Ascending aorta (tissue), 2 donors: ENCODE results near the gene HBA1. TPM values are rescaled to one million over a fixed set of nuclear protein-coding genes. Genes with fewer than 3 reads are reported as not detected.
A peak's percentile ranks its signal among the peaks of the same experiment; 100 is the strongest.

Experiments
- DNase-seq, 2 donors: peaks; one replicate each; pipeline ENCODE4 v3.0.0-alpha.2; 2019; ENCODE audit warnings: low spot score in 2 of 2
- H3K27ac ChIP-seq, 2 donors: fragments of 200-600 bp; sonication (generic); one replicate each; pipeline ENCODE4 v1.5.1; 2016 to 2017; ENCODE audit warnings: mild to moderate bottlenecking in 1 of 2
- H3K27me3 ChIP-seq: fragments of 200-600 bp; sonication (generic); one replicate; pipeline ENCODE4 v1.5.1; 2017
- H3K36me3 ChIP-seq, 2 donors: fragments of 200-600 bp; sonication (generic); one replicate each; pipeline ENCODE4 v1.5.1; 2016
- H3K4me1 ChIP-seq, 2 donors: fragments of 200-600 bp; sonication (generic); one replicate each; pipeline ENCODE4 v1.5.1; 2016 to 2017; ENCODE audit warnings: mild to moderate bottlenecking in 1 of 2
- H3K4me3 ChIP-seq, 2 donors: fragments of 200-600 bp; sonication (generic); one replicate each; pipeline ENCODE4 v1.5.1; 2016 to 2017; ENCODE audit warnings: mild to moderate bottlenecking in 1 of 2
- H3K9me3 ChIP-seq, 2 donors: fragments of 200-600 bp; sonication (generic); one replicate each; pipeline ENCODE4 v1.5.1; 2016
- CTCF ChIP-seq, 3 experiments: fragments of 200-600 bp in 2 of 3; fragments of 450-650 bp in 1 of 3; sonication (generic) in 2 of 3; IDR thresholded peaks; one replicate each; pipeline ENCODE4 v1.5.1; 2016 to 2019; ENCODE audit warnings: antibody characterized with exemption in 3 of 3, mild to moderate bottlenecking in 1 of 3, moderate library complexity in 1 of 3
- intact Hi-C: fragments of 100-400 bp; cut with DNase I; formaldehyde crosslinking; loops from one replicate; pipeline ENCODE4 v1.15.1; 2023
- total RNA-seq: library from RNA; depleted of rRNA; stranded (reverse); fragments of >200 nt; gene quantifications from one replicate; pipeline ENCODE4 v1.1.0, GENCODE V29; 2016

HBA1 gene
- total RNA-seq, 1 donor from 2014 or later, result 585 TPM

GRCh38 chr16:179211-180092, 3.0 kb downstream of the HBA1 start:
- no peak overlapping the region for H3K27ac ChIP-seq
- peaks cover 9 to 10% of the 10 kb centered on the region in 2 donors for H3K4me1 ChIP-seq
- intact Hi-C loops, result no loop called here
- H3K9me3 ChIP-seq, result no peaks in the 10 kb centered on the region
- no peak for TF ChIP-seq CTCF (IDR thresholded peaks at IDR 0.05)
- H3K4me3 ChIP-seq, result peak overlapping the region in 1 of 2 donors; percentile 49
- H3K36me3 ChIP-seq, result no peaks in the 10 kb centered on the region
- peaks cover 9% of the 10 kb centered on the region for H3K27me3 ChIP-seq
- DNase-seq, result no peak

- H3K9me3 ChIP-seq, result no peaks in the 10 kb centered on the region
- TF ChIP-seq CTCF (IDR thresholded peaks at IDR 0.05), result peak in 2 of 3 experiments; percentile 3 to 14
- intact Hi-C loops, result no loop called here
- DNase-seq, result no peak
- peaks cover 9 to 10% of the 10 kb centered on the region in 2 donors for H3K4me1 ChIP-seq
- H3K36me3 ChIP-seq, result no peaks in the 10 kb centered on the region
- no peak within 1 kb of the TSS for H3K27ac ChIP-seq
- H3K4me3 ChIP-seq, result peak within 1 kb of the TSS; percentile 46 to 49
- peaks cover 9% of the 10 kb centered on the region for H3K27me3 ChIP-seq
Observed at GRCh38 chr16:180101-180675, 3.7 kb downstream of the HBA1 start, which contains the start of gene HBQ1. TSS of gene HBQ1 (plus strand) at chr16:180459. CDS start at chr16:180487, 28 bp downstream.

DNA sequence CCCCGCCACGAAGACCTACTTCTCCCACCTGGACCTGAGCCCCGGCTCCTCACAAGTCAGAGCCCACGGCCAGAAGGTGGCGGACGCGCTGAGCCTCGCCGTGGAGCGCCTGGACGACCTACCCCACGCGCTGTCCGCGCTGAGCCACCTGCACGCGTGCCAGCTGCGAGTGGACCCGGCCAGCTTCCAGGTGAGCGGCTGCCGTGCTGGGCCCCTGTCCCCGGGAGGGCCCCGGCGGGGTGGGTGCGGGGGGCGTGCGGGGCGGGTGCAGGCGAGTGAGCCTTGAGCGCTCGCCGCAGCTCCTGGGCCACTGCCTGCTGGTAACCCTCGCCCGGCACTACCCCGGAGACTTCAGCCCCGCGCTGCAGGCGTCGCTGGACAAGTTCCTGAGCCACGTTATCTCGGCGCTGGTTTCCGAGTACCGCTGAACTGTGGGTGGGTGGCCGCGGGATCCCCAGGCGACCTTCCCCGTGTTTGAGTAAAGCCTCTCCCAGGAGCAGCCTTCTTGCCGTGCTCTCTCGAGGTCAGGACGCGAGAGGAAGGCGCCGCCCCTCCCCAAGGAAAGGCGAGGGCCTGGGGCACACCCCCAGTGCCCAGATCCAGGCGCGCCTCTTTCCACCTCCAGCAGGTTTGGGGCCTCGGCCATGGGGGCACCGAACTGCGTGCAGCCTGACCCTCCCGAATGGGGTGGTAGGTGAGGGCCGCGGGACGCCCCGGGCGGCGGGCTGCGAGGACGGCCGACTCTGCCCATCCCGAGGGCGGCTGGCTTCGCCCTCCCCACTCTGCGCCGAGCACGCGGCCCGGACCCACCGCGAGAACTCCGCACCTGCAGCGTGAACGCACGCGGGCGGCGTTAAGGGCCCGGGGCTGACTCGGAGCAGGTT, 4.4 kb downstream of the HBA1 start:
- intact Hi-C loops, result loop anchor here (1.0 kb wide), 1 partner anchor 74 kb away; no protein-coding TSS in a partner anchor
- Histone ChIP-seq H3K27ac (no peak overlapping the region), H3K9me3 (no peaks in the 10 kb centered on the region), H3K4me1 (peaks cover 9 to 10% of the 10 kb centered on the region in 2 donors), H3K27me3 (peaks cover 9% of the 10 kb centered on the region), H3K36me3 (no peaks in the 10 kb centered on the region), H3K4me3 (peak overlapping the region; percentile 46 to 49)
- DNase-seq, result peak in 1 of 2 donors; percentile 82
- no peak for TF ChIP-seq CTCF (IDR thresholded peaks at IDR 0.05)

DNA sequence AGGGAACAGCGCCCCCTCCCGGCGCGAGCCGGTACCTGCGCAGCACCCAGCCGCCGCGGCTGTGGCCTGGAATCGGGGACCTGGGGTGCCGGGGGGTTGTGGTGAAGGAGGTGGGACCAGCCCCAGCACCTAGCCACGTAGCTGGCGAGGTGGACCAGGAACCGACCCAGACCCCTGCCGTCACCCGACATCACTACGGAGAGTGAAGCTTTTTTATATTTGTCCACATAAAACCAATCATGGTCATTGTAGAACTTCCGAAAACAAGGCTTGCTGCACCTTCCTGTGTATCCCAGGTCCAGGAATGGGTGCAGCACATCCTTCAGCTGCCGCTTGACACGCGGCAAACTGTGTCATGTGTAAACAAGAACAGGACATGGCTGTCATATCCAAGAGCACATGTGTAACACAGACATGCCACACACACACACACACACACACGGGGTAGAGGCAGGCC, 5.1 kb downstream of the HBA1 start:
- Histone ChIP-seq H3K4me3 (peak overlapping the region; percentile 46 to 49), H3K27ac (no peak overlapping the region), H3K36me3 (no peaks in the 10 kb centered on the region), H3K27me3 (peaks cover 9% of the 10 kb centered on the region), H3K4me1 (peaks cover 9 to 10% of the 10 kb centered on the region in 2 donors), H3K9me3 (no peaks in the 10 kb centered on the region)
- no peak for DNase-seq
- TF ChIP-seq CTCF (IDR thresholded peaks at IDR 0.05), result peak; percentile 90 to 97 (median 95)
- intact Hi-C loops, result loop anchor here (1.0 kb wide), 1 partner anchor 74 kb away; no protein-coding TSS in a partner anchor

DNA sequence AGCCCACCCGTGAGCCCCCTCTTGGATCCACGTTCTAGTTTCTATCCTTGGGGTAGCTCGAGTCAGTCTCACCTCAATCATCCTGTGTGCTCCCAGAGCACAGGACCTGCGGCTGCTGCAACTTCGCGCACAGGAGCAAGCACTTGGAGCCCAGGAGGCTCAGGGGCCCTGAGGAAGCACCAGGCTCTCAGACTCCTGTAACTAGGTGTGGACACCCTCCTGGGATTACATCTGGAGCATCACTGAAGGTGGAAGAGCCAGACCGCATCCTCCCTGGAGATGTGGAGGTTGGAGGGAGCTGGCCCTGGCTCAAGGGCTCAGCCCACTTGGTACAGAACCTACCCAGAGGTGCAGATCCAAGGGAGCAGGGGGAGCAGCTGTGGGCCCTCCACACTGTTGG, 6.5 kb downstream of the HBA1 start:
- no peak for DNase-seq
- no peak for TF ChIP-seq CTCF (IDR thresholded peaks at IDR 0.05)
- Histone ChIP-seq H3K27ac (no peak overlapping the region), H3K36me3 (peaks cover 9% of the 10 kb centered on the region in 2 donors), H3K4me1 (peaks cover 9 to 10% of the 10 kb centered on the region in 2 donors), H3K9me3 (no peaks in the 10 kb centered on the region), H3K27me3 (no peaks in the 10 kb centered on the region), H3K4me3 (no peak overlapping the region)
- intact Hi-C loops, result no loop called here
